Measurements from ENCODE around the gene TMEM39A.

TMEM39A gene

GRCh38 chr3:119492128-119492527, 28.7 kb upstream of the TMEM39A start:
- FAIRE-seq (no peak), DNase-seq (ENCODE audit: insufficient read length) (no peak)
- TF ChIP-seq POLR2A (IDR thresholded peaks at IDR 0.05; ENCODE audit: low read depth, low read length) (no peak), POLR2AphosphoS5 (IDR thresholded peaks at IDR 0.05; ENCODE audit: low read depth, low read length) (no peak), TAF1 (IDR thresholded peaks at IDR 0.05; ENCODE audit: borderline replicate concordance, low read depth, low read length) (no peak)

- no peak for FAIRE-seq
- TF ChIP-seq POLR2A (IDR thresholded peaks at IDR 0.05; ENCODE audit: low read depth, low read length): no peak
- TF ChIP-seq POLR2AphosphoS5 (IDR thresholded peaks at IDR 0.05; ENCODE audit: low read depth, low read length): no peak
- no peak for TF ChIP-seq TAF1 (IDR thresholded peaks at IDR 0.05; ENCODE audit: borderline replicate concordance, low read depth, low read length)
- DNase-seq (ENCODE audit: insufficient read length): no peak
These were observed 26.7 kb upstream of the TMEM39A start for GRCh38 chr3:119490153-119490552.

GRCh38 chr3:119485563-119485962, 22.1 kb upstream of the TMEM39A start:
- TF ChIP-seq TAF1 (IDR thresholded peaks at IDR 0.05; ENCODE audit: borderline replicate concordance, low read depth, low read length) (no peak), POLR2AphosphoS5 (IDR thresholded peaks at IDR 0.05; ENCODE audit: low read depth, low read length) (no peak), POLR2A (IDR thresholded peaks at IDR 0.05; ENCODE audit: low read depth, low read length) (no peak)

GRCh38 chr3:119483101-119483500, 19.7 kb upstream of the TMEM39A start:
- no peak for FAIRE-seq
- no peak for TF ChIP-seq POLR2AphosphoS5 (IDR thresholded peaks at IDR 0.05; ENCODE audit: low read depth, low read length)
- DNase-seq (ENCODE audit: insufficient read length): no peak

More at GRCh38 chr3:119485563-119485962, 22.1 kb upstream of the TMEM39A start:
- DNase-seq (ENCODE audit: insufficient read length): no peak
- FAIRE-seq: no peak

- DNase-seq (ENCODE audit: insufficient read length) (no peak), FAIRE-seq (peak; percentile 30)
- no peak for TF ChIP-seq POLR2A (IDR thresholded peaks at IDR 0.05; ENCODE audit: low read depth, low read length)
- no peak for TF ChIP-seq TAF1 (IDR thresholded peaks at IDR 0.05; ENCODE audit: borderline replicate concordance, low read depth, low read length)
- no peak for TF ChIP-seq POLR2AphosphoS5 (IDR thresholded peaks at IDR 0.05; ENCODE audit: low read depth, low read length)
These were observed 17.7 kb upstream of the TMEM39A start for GRCh38 chr3:119481079-119481478.

- TF ChIP-seq TAF1 (IDR thresholded peaks at IDR 0.05; ENCODE audit: borderline replicate concordance, low read depth, low read length): no peak
- no peak for TF ChIP-seq POLR2AphosphoS5 (IDR thresholded peaks at IDR 0.05; ENCODE audit: low read depth, low read length)
- no peak for TF ChIP-seq POLR2A (IDR thresholded peaks at IDR 0.05; ENCODE audit: low read depth, low read length)
- DNase-seq (ENCODE audit: insufficient read length): no peak
- peak; percentile 14 for FAIRE-seq
These were observed 7.5 kb upstream of the TMEM39A start for GRCh38 chr3:119470866-119471265.

- peak; percentile 44 for FAIRE-seq
- DNase-seq (ENCODE audit: insufficient read length): no peak
These were observed 6.2 kb upstream of the TMEM39A start for GRCh38 chr3:119469418-119470189.

GRCh38 chr3:119468041-119468440, 4.6 kb upstream of the TMEM39A start:
- DNase-seq (ENCODE audit: insufficient read length) (no peak), FAIRE-seq (no peak)
- TF ChIP-seq POLR2A (IDR thresholded peaks at IDR 0.05; ENCODE audit: low read depth, low read length): no peak
- no peak for TF ChIP-seq POLR2AphosphoS5 (IDR thresholded peaks at IDR 0.05; ENCODE audit: low read depth, low read length)
- no peak for TF ChIP-seq TAF1 (IDR thresholded peaks at IDR 0.05; ENCODE audit: borderline replicate concordance, low read depth, low read length)

More at GRCh38 chr3:119469418-119470189, 6.2 kb upstream of the TMEM39A start:
- TF ChIP-seq POLR2AphosphoS5 (IDR thresholded peaks at IDR 0.05; ENCODE audit: low read depth, low read length) (no peak), POLR2A (IDR thresholded peaks at IDR 0.05; ENCODE audit: low read depth, low read length) (0 out of 2 replicates have a peak, but pooled peaks have one; percentile 8)

GRCh38 chr3:119457246-119457645, 6.2 kb downstream of the TMEM39A start:
- FAIRE-seq (no peak), DNase-seq (ENCODE audit: insufficient read length) (no peak)
- TF ChIP-seq TAF1 (IDR thresholded peaks at IDR 0.05; ENCODE audit: borderline replicate concordance, low read depth, low read length) (no peak), POLR2AphosphoS5 (IDR thresholded peaks at IDR 0.05; ENCODE audit: low read depth, low read length) (no peak), POLR2A (IDR thresholded peaks at IDR 0.05; ENCODE audit: low read depth, low read length) (no peak)

- DNase-seq (ENCODE audit: insufficient read length) (no peak), FAIRE-seq (no peak)
- no peak for TF ChIP-seq TAF1 (IDR thresholded peaks at IDR 0.05; ENCODE audit: borderline replicate concordance, low read depth, low read length)
- TF ChIP-seq POLR2A (IDR thresholded peaks at IDR 0.05; ENCODE audit: low read depth, low read length): no peak
- no peak for TF ChIP-seq POLR2AphosphoS5 (IDR thresholded peaks at IDR 0.05; ENCODE audit: low read depth, low read length)
These were observed 6.9 kb downstream of the TMEM39A start for GRCh38 chr3:119456469-119456868.

- no peak for TF ChIP-seq POLR2A (IDR thresholded peaks at IDR 0.05; ENCODE audit: low read depth, low read length)
- no peak for TF ChIP-seq POLR2AphosphoS5 (IDR thresholded peaks at IDR 0.05; ENCODE audit: low read depth, low read length)
- TF ChIP-seq TAF1 (IDR thresholded peaks at IDR 0.05; ENCODE audit: borderline replicate concordance, low read depth, low read length): no peak
- FAIRE-seq (no peak), DNase-seq (ENCODE audit: insufficient read length) (no peak)
These were observed 9.6 kb downstream of the TMEM39A start for GRCh38 chr3:119453822-119454221.

GRCh38 chr3:119444590-119444989, 18.8 kb downstream of the TMEM39A start:
- TF ChIP-seq POLR2AphosphoS5 (IDR thresholded peaks at IDR 0.05; ENCODE audit: low read depth, low read length) (no peak), TAF1 (IDR thresholded peaks at IDR 0.05; ENCODE audit: borderline replicate concordance, low read depth, low read length) (no peak), POLR2A (IDR thresholded peaks at IDR 0.05; ENCODE audit: low read depth, low read length) (no peak)
- no peak for DNase-seq (ENCODE audit: insufficient read length)
- FAIRE-seq: no peak

Measured in GM12892 (cell line).